Duodenal mucosa (tissue), 2 donors: ENCODE data around the gene BOD1.

Source experiments
- H3K27ac ChIP-seq: one replicate; pipeline ENCODE4 v1.7.0; 2013; ENCODE audit warnings: low read depth, low read length
- H3K27me3 ChIP-seq, 2 donors: one replicate each; pipeline ENCODE4 v1.7.0; 2013; ENCODE audit warnings: low read length in 2 of 2, control low read depth in 1 of 2; ENCODE audit not compliant: insufficient read depth in 2 of 2, control insufficient read depth in 1 of 2
- H3K36me3 ChIP-seq, 2 donors: one replicate each; pipeline ENCODE4 v1.7.0; 2013; ENCODE audit warnings: low read length in 2 of 2, control low read depth in 1 of 2; ENCODE audit not compliant: insufficient read depth in 2 of 2, control insufficient read depth in 1 of 2
- H3K4me1 ChIP-seq, 2 donors: one replicate each; pipeline ENCODE4 v1.7.0; 2013; ENCODE audit warnings: low read length in 2 of 2, control low read depth in 1 of 2; ENCODE audit not compliant: insufficient read depth in 2 of 2, control insufficient read depth in 1 of 2
- H3K4me3 ChIP-seq, 2 donors: one replicate each; pipeline ENCODE4 v1.7.0; 2013; ENCODE audit warnings: low read length in 2 of 2, low read depth in 1 of 2
- H3K9ac ChIP-seq, 2 donors: one replicate each; pipeline ENCODE4 v1.7.0; 2013; ENCODE audit warnings: low read length in 2 of 2, low read depth in 1 of 2
- H3K9me3 ChIP-seq, 2 donors: one replicate each; pipeline ENCODE4 v1.7.0; 2013; ENCODE audit warnings: low read length in 2 of 2, control low read depth in 1 of 2; ENCODE audit not compliant: control insufficient read depth in 1 of 2

The BOD1 gene

DNA sequence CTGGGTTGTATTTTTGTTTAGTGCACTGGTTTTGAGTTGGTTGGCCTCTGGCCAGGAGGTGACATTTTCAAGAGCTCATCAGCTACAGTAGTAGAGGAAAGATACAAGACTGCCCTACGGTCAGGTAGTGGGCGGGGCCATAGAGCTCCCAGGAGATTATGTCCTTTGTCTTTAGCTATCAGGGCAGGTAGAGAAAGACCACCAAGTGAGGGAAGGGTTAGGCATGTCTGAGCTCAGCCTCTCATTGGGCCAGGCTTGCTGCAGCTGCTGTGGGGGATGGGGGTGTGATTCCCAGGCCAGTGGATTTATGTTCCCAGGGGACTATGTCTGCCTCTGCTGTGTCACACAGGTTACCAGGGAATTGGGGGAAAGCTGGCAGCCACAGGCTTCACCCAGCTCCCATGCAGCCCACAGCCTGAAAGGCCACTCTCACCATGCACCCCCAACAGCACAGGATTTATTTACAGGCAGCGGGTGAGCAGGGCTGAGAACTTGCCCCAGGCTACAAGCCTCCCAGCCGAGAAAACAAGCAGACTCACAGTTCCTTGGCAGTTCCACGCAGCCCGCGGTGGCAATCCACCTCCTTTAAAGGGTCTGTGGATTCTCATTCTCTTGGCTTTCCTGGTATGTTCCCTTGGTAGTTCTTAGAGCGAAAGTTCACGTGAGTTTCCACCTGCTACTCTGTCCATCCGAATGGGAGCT lies 37.5 kb upstream of the BOD1 start:
- Histone ChIP-seq H3K27me3 (no peaks in the 10 kb centered on the region), H3K4me1 (no peaks in the 10 kb centered on the region), H3K4me3 (no peak overlapping the region), H3K9ac (no peak overlapping the region), H3K27ac (no peak overlapping the region), H3K9me3 (peaks cover 0 to 11% of the 10 kb centered on the region in 2 donors), H3K36me3 (no peaks in the 10 kb centered on the region)

DNA sequence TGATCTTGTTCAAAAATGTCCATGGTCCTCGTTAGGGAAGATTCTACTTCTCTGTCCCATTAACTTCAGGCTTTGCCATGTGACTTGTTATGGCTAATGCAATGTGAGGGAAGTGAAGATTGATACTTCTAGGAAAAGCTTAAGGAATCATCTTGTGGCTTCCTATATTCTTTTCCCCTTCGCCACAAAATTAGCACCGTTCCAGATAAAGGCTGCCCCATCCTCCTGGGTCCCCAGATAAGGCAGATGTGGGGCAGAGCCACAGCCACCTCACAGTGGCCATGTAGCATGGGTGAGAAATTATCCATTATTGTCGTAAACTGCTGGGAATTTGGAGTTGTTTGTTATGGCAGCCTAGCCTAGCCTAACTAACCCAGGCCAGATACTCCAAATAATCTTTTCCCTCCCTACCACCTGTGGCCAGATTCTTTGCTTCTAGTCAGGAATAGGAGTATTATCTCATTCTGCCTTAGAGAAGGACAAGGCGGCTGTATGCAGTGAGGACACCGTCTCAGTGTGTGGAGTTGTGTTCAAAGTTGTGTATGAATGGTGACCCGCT lies 31.9 kb upstream of the BOD1 start:
- H3K4me1 ChIP-seq, result no peaks in the 10 kb centered on the region
- H3K27ac ChIP-seq, result no peak overlapping the region
- no peak overlapping the region for H3K9ac ChIP-seq
- H3K36me3 ChIP-seq, result no peaks in the 10 kb centered on the region
- H3K4me3 ChIP-seq, result no peak overlapping the region
- no peaks in the 10 kb centered on the region for H3K27me3 ChIP-seq
- H3K9me3 ChIP-seq, result peaks cover 0 to 8% of the 10 kb centered on the region in 2 donors

- Histone ChIP-seq H3K27ac (no peak overlapping the region), H3K9ac (no peak overlapping the region), H3K4me3 (no peak overlapping the region)
Measured at GRCh38 chr5:173646692-173647091, 30.2 kb upstream of the BOD1 start.

DNA sequence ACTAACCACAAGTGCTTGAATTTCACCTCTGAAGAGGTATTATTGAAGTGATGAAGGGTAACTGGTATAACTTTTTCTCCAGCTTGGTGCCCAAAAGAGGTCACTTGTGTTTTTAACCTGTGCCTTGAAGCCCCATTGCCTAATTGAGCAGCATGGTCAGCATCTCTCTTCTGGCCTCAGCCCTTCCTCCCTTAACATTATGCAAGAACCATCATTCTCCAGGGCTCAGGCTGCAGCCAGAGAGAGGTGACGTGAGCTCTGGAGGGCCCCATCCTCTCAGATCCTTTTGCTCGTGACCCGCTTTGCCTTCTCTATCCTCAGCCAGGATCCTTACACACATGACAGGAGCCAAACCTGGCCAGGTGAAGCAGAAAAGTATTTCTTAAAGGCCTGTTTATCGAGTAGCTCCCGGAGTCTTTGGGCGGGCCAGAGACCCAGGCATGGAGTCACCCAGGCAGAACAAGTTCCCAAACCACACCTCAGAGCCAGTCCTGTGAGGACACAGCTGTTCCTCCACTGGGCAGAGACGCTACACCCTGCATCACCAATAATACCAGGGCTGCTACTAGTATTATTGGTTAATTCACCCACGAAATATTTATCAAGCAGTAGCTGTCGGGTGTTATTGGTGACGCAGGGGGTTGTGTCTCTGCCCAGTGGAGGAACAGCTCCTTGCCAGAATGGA lies 29.6 kb upstream of the BOD1 start:
- no peaks in the 10 kb centered on the region for H3K9me3 ChIP-seq
- no peaks in the 10 kb centered on the region for H3K4me1 ChIP-seq
- no peak overlapping the region for H3K4me3 ChIP-seq
- no peak overlapping the region for H3K9ac ChIP-seq
- H3K27me3 ChIP-seq, result no peaks in the 10 kb centered on the region
- H3K27ac ChIP-seq, result no peak overlapping the region
- no peaks in the 10 kb centered on the region for H3K36me3 ChIP-seq

More at GRCh38 chr5:173646692-173647091, 30.2 kb upstream of the BOD1 start:
- peaks cover 0 to under 1% of the 10 kb centered on the region in 2 donors for H3K9me3 ChIP-seq
- no peaks in the 10 kb centered on the region for H3K27me3 ChIP-seq
- no peaks in the 10 kb centered on the region for H3K4me1 ChIP-seq
- no peaks in the 10 kb centered on the region for H3K36me3 ChIP-seq

DNA sequence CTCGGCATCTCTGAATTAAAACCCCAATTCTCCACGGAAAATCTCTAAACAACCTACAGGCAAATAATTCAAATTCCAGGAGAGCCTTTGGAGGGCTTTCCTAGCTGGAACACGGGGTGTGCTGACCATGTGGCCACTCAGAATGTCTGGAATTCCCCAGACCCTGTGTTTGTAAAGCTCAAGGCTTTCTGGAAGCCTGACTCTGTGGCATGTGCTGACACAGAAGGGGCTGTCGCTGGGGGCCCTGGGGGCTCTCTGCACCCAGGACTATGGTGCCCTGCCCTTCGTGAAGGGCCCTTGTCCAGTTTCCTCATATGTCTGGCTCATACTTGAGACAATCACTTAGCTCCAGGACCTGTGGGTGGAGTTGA lies 29.0 kb upstream of the BOD1 start:
- Histone ChIP-seq H3K9ac (no peak overlapping the region), H3K27ac (no peak overlapping the region), H3K4me1 (no peaks in the 10 kb centered on the region), H3K4me3 (no peak overlapping the region), H3K27me3 (no peaks in the 10 kb centered on the region), H3K9me3 (no peaks in the 10 kb centered on the region), H3K36me3 (no peaks in the 10 kb centered on the region)

DNA sequence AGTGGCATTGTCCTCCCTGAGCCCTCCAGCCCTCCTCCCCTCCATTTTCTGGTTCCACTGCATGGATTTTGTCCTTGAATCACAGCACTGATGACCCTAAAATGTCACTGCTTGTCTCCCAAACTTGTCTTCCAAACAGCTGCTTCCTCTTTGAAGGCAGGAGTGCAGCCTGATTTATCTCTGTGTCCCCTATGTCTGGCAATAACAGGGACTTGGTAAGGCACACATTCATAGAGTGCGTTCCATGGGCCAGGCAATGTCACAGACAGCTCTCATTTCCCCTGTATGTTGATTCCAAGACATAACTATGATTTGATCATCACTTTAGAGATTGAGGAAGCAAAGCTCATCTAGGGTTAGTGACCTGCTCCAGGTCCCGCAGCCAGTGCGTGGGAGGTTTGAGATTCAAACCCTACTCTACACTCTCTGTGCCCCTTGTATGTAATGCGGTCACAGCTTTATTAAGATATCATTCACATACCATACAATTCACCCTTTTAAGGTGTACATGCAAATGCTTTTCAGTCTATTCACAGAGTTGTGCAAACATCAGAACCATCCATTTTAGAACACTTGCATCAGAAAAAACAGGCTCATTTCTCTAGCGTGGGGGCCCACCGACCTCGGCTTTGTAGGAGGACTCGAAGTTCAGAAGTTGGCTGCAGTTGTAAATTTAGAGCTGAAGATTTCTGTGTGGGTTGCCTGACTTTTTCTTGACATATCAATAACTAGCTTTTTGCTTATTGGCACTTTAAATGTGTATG lies 28.4 kb upstream of the BOD1 start:
- Histone ChIP-seq H3K9ac (no peak overlapping the region), H3K9me3 (no peaks in the 10 kb centered on the region), H3K4me1 (no peaks in the 10 kb centered on the region), H3K27me3 (no peaks in the 10 kb centered on the region), H3K36me3 (no peaks in the 10 kb centered on the region), H3K27ac (no peak overlapping the region), H3K4me3 (no peak overlapping the region)

DNA sequence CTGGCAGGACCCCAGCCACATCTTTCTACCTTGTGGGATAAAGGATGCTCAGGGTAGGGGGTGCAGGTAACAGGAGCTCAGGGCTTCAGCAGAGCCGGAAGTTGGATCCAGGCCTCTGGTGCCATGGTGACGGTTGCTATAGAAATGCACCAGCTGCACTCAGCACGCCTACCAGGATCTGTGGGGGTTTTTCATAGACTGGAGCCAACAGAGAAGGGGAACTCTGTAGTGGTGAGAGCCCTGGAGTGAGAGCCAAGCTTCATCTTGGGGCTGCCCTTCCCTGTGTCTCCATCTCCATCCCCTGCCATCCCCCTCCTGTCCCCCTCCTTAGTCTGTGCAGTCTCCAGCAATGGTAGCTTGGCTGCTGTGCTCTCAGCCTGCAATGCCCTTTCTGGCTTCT lies 27.5 kb upstream of the BOD1 start:
- H3K27me3 ChIP-seq, result no peaks in the 10 kb centered on the region
- no peak overlapping the region for H3K9ac ChIP-seq
- no peaks in the 10 kb centered on the region for H3K4me1 ChIP-seq
- H3K9me3 ChIP-seq, result no peaks in the 10 kb centered on the region
- no peaks in the 10 kb centered on the region for H3K36me3 ChIP-seq
- H3K27ac ChIP-seq, result no peak overlapping the region
- no peak overlapping the region for H3K4me3 ChIP-seq

DNA sequence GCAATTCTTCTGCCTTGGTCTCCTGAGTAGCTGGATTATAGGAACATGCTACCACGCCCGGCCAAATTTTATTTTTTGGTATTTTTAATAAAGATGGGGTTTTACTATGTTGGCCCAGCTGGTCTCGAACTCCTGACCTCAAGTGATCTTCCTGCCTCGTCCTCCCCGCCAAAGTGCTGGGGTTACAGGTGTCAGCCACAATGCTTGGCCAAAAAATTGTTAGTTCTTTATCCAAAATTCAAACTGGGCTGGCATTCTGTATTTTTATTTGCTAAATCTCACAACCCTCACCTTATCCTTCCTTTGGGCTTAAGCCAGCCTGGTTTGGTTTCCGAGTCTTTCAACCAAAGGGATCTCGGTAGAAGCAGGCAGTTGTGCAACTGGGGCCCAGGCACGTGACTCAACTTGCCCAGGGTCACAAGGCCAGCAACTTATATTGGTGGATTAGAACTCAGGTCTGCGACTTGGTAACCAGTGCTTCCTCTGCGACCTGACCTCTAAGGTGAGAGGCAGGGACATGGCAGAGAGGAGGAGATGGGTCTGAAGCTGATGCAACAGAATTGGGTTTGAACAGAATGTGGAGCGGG lies 26.5 kb upstream of the BOD1 start:
- H3K4me1 ChIP-seq, result no peaks in the 10 kb centered on the region
- H3K9ac ChIP-seq, result no peak overlapping the region
- H3K27ac ChIP-seq, result no peak overlapping the region
- H3K36me3 ChIP-seq, result no peaks in the 10 kb centered on the region
- H3K4me3 ChIP-seq, result no peak overlapping the region
- H3K9me3 ChIP-seq, result no peaks in the 10 kb centered on the region
- no peaks in the 10 kb centered on the region for H3K27me3 ChIP-seq

DNA sequence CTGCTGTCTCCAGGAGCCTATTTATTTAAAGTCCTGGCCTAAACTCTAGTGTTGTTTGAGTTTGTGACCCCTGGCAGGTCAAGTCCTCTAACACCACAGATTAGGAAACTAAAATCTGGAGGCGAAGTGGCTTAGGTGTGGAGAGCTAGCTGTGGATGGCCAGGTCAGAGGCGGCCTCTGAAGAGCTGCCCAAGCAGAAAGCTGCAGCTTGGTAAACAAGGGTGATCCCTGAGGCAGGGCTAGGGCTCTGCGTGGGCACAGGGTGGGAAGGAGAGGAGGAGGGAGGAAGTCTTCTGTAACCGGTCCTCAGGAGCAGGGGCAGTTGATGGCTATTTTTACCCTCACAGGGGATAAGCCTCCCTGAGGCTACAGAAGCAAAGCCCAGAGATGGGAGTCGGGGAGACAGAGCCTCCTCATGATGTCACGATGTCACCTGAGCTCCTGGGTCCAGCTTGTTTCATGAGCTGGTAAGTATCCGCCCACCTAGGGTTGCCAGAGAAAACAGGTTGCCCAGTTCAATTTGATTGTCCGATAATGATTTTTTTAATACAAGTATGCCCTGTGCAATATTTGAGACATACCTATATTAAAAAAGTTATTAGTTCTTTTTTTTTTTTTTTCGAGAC lies 25.9 kb upstream of the BOD1 start:
- H3K27me3 ChIP-seq, result no peaks in the 10 kb centered on the region
- H3K4me1 ChIP-seq, result no peaks in the 10 kb centered on the region
- H3K9me3 ChIP-seq, result no peaks in the 10 kb centered on the region
- no peak overlapping the region for H3K9ac ChIP-seq
- no peak overlapping the region for H3K4me3 ChIP-seq
- H3K27ac ChIP-seq, result no peak overlapping the region
- no peaks in the 10 kb centered on the region for H3K36me3 ChIP-seq
